Type B pancreatic cell (in vitro differentiated cells): Measurements from ENCODE around the gene ZBTB12. TPM values are rescaled to one million over a fixed set of nuclear protein-coding genes. Genes with fewer than 3 reads are reported as not detected.

ENCODE experiments used
- DNase-seq: peaks from one replicate; pipeline ENCODE4 v3.0.0; 2021; ENCODE audit warnings: mixed read lengths; ENCODE audit not compliant: unreplicated experiment; ENCODE audit errors: extremely low spot score
- H3K27ac Mint-ChIP-seq: 2 replicates; pipeline ENCODE4 v1.8.0; 2021; ENCODE audit warnings: mild to moderate bottlenecking, mixed read lengths
- H3K27me3 Mint-ChIP-seq: 2 replicates; pipeline ENCODE4 v1.8.0; 2021; ENCODE audit warnings: mixed read lengths
- H3K36me3 Mint-ChIP-seq: 2 replicates; pipeline ENCODE4 v1.8.0; 2021; ENCODE audit warnings: mixed read lengths
- H3K4me1 Mint-ChIP-seq: one replicate; pipeline ENCODE4 v1.8.0; 2021; ENCODE audit warnings: mixed read lengths; ENCODE audit not compliant: unreplicated experiment
- H3K4me3 Mint-ChIP-seq: 2 replicates; pipeline ENCODE4 v1.8.0; 2021; ENCODE audit warnings: mild to moderate bottlenecking, mixed read lengths
- H3K9me3 Mint-ChIP-seq: 2 replicates; pipeline ENCODE4 v1.8.0; 2021; ENCODE audit warnings: mixed read lengths
- total RNA-seq: library from RNA; stranded (reverse); gene quantifications from 2 replicates; pipeline ENCODE4 v1.2.1, GENCODE V29; 2021; ENCODE audit warnings: low replicate concordance
- TF ChIP-seq, protein P1 (sequence below): fragments of 200-600 bp; sonication (generic); conservative IDR thresholded peaks from 2 replicates; pipeline ENCODE4 v1.5.0; 2021; ENCODE audit warnings: antibody characterized with exemption, mild to moderate bottlenecking

Gene ZBTB12
- total RNA-seq, 1 donor from 2014 or later, result 37.7 TPM

- H3K4me3 Mint-ChIP-seq, result no peak overlapping the region
Measured at GRCh38 chr6:31878222-31878621, 23.7 kb downstream of the ZBTB12 start.

DNA sequence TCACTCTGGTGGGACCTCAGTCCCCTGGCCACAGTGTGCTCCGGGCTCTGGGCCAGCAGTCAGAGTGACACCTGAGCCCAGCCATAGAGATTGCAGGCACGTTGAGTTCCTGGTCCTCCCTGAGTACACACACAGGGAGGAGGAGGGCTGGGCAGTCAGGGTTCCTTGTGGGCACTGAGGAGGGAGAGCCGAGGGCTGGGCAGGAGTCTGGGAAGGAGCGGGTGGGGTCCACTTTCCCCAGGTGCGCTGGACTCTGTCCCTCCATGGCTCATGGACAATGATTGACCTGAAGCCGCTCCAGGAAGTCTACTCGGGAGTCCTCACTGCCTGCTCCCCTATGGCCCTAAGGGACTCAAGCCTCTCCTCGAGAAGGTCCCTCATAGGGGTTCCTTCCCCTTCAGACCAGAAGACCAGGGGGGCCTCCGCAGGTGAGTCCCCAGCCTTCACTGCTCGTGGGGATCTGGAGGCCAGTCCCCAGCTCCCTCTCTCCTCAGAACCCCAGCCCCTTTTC is 24.2 kb downstream of the ZBTB12 start:
- peak overlapping the region; percentile 21 for H3K27ac Mint-ChIP-seq

More at GRCh38 chr6:31878222-31878621, 23.7 kb downstream of the ZBTB12 start:
- Mint-ChIP-seq H3K4me1 (no peaks in the 10 kb centered on the region), H3K36me3 (peaks cover 9% of the 10 kb centered on the region), H3K9me3 (no peaks in the 10 kb centered on the region), H3K27me3 (no peaks in the 10 kb centered on the region), H3K27ac (peak overlapping the region; percentile 21)
- DNase-seq, result no peak
- TF ChIP-seq, protein P1, sequence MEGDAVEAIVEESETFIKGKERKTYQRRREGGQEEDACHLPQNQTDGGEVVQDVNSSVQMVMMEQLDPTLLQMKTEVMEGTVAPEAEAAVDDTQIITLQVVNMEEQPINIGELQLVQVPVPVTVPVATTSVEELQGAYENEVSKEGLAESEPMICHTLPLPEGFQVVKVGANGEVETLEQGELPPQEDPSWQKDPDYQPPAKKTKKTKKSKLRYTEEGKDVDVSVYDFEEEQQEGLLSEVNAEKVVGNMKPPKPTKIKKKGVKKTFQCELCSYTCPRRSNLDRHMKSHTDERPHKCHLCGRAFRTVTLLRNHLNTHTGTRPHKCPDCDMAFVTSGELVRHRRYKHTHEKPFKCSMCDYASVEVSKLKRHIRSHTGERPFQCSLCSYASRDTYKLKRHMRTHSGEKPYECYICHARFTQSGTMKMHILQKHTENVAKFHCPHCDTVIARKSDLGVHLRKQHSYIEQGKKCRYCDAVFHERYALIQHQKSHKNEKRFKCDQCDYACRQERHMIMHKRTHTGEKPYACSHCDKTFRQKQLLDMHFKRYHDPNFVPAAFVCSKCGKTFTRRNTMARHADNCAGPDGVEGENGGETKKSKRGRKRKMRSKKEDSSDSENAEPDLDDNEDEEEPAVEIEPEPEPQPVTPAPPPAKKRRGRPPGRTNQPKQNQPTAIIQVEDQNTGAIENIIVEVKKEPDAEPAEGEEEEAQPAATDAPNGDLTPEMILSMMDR, result no peak

DNA sequence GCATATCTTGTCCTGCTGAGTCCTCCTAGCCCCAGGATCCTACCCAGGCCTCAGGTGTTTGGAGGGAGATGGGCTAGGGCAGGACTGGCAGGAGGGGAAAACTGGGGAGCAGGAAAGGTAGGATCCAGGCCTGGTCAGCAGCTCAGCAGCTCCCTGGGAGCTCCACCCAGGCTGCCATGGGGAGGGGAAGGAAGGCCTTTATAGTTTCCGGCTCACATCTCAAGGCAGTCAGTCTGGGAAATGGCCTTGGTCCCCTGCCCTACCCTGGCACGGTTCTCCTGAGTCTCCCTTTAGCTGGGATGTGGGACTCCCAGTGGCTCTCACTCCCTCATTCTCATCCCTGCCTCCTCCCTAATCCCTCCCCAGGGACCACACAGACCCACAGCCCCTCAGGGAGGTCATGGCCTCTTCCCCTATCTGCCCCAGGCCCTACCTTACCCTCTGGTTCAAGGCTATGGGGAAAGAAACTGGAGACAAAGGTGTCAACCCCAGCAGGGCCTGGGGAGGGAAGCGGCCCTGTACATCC is 24.7 kb downstream of the ZBTB12 start:
- no peaks in the 10 kb centered on the region for H3K4me1 Mint-ChIP-seq
- no peaks in the 10 kb centered on the region for H3K27me3 Mint-ChIP-seq
- no peak overlapping the region for H3K4me3 Mint-ChIP-seq

More for the DNA sequence above, 24.2 kb downstream of the ZBTB12 start:
- no peaks in the 10 kb centered on the region for H3K27me3 Mint-ChIP-seq
- TF ChIP-seq, protein P1, result no peak
- no peaks in the 10 kb centered on the region for H3K9me3 Mint-ChIP-seq
- H3K4me1 Mint-ChIP-seq, result no peaks in the 10 kb centered on the region
- no peak for DNase-seq
- no peak overlapping the region for H3K4me3 Mint-ChIP-seq
- peaks cover 9% of the 10 kb centered on the region for H3K36me3 Mint-ChIP-seq

GRCh38 chr6:31876357-31876756 is 25.5 kb downstream of the ZBTB12 start:
- Mint-ChIP-seq H3K4me3 (no peak overlapping the region), H3K9me3 (no peaks in the 10 kb centered on the region), H3K4me1 (no peaks in the 10 kb centered on the region), H3K27ac (no peak overlapping the region), H3K27me3 (no peaks in the 10 kb centered on the region), H3K36me3 (peaks cover 6% of the 10 kb centered on the region)
- TF ChIP-seq, protein P1, result no peak
- no peak for DNase-seq

More for the DNA sequence above, 24.7 kb downstream of the ZBTB12 start:
- H3K36me3 Mint-ChIP-seq, result peaks cover 9% of the 10 kb centered on the region
- H3K27ac Mint-ChIP-seq, result no peak overlapping the region
- H3K9me3 Mint-ChIP-seq, result no peaks in the 10 kb centered on the region
- no peak for DNase-seq
- TF ChIP-seq, protein P1, result no peak

DNA sequence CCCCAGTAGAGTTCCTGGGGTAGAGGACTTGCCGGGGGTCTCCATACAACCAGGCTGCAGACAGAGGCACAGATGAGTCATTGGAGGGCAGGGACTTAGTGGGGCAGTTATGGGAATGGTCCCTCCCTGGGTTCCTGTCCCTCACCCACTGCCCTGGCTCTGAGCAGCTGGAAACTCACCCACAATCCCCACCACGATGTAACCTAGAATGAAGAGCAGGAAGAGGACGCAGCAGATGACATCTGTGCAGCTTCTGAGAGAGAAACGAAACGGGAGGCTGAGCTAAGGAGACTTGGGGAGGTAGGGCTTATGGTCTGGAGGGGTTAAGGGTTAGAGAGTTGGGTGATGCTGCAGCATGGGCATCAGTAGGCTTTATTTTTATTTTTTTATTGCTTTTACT is 26.0 kb downstream of the ZBTB12 start:
- H3K36me3 Mint-ChIP-seq, result peaks cover 1% of the 10 kb centered on the region
- no peak overlapping the region for H3K4me3 Mint-ChIP-seq
- H3K4me1 Mint-ChIP-seq, result peaks cover 4% of the 10 kb centered on the region
- TF ChIP-seq, protein P1, result no peak
- no peak for DNase-seq
- no peak overlapping the region for H3K27ac Mint-ChIP-seq
- no peaks in the 10 kb centered on the region for H3K27me3 Mint-ChIP-seq
- H3K9me3 Mint-ChIP-seq, result no peaks in the 10 kb centered on the region
